Neutrophil (primary cell): Measurements from ENCODE around the gene TDO2.

ENCODE experiments used
- H3K27ac ChIP-seq: fragments of 200-600 bp; sonication (generic); 2 replicates; pipeline ENCODE4 v1.5.1; 2016; ENCODE audit warnings: mild to moderate bottlenecking, moderate library complexity
- H3K27me3 ChIP-seq: fragments of 200-600 bp; sonication (generic); 2 replicates; pipeline ENCODE4 v1.6.0; 2016; ENCODE audit warnings: mild to moderate bottlenecking
- H3K36me3 ChIP-seq: fragments of 200-600 bp; sonication (generic); 2 replicates; pipeline ENCODE4 v1.5.1; 2017
- H3K4me1 ChIP-seq, 2 experiments: fragments of 200-600 bp in 1 of 2; sonication (generic) in 1 of 2; 1 replicate in 1 of 2; 2 replicates in 1 of 2; pipeline versions ENCODE4 v1.5.1 to v1.6.1; 2013 to 2016; ENCODE audit warnings: low read depth in 1 of 2, low read length in 1 of 2, mild to moderate bottlenecking in 1 of 2, moderate library complexity in 1 of 2; ENCODE audit not compliant: control insufficient read depth in 1 of 2, insufficient read depth in 1 of 2
- H3K4me3 ChIP-seq, 2 experiments: fragments of 200-600 bp in 1 of 2; sonication (generic) in 1 of 2; 1 replicate in 1 of 2; 2 replicates in 1 of 2; pipeline ENCODE4 v1.5.1; 2013 to 2016; ENCODE audit warnings: low read depth in 1 of 2, low read length in 1 of 2, mild to moderate bottlenecking in 1 of 2, moderate library complexity in 1 of 2
- H3K9me3 ChIP-seq: fragments of 200-600 bp; sonication (generic); 2 replicates; pipeline ENCODE4 v1.5.1; 2016
- CTCF ChIP-seq: fragments of 200-600 bp; sonication (generic); IDR thresholded peaks from 2 replicates; pipeline ENCODE4 v1.5.1; 2016; ENCODE audit warnings: antibody characterized with exemption

The TDO2 gene

GRCh38 chr4:155899891-155900290 lies 3.6 kb upstream of the TDO2 start:
- Histone ChIP-seq H3K9me3 (no peaks in the 10 kb centered on the region), H3K36me3 (no peaks in the 10 kb centered on the region), H3K27ac (no peak overlapping the region), H3K27me3 (no peaks in the 10 kb centered on the region), H3K4me1 (no peaks in the 10 kb centered on the region), H3K4me3 (no peak overlapping the region)
- TF ChIP-seq CTCF: no peak

GRCh38 chr4:155900381-155900780 lies 3.1 kb upstream of the TDO2 start:
- Histone ChIP-seq H3K9me3 (no peaks in the 10 kb centered on the region), H3K4me3 (no peak overlapping the region), H3K27ac (no peak overlapping the region), H3K4me1 (no peaks in the 10 kb centered on the region), H3K27me3 (no peaks in the 10 kb centered on the region), H3K36me3 (no peaks in the 10 kb centered on the region)
- no peak for TF ChIP-seq CTCF

GRCh38 chr4:155901013-155901412 lies 2.5 kb upstream of the TDO2 start:
- no peaks in the 10 kb centered on the region for H3K36me3 ChIP-seq
- TF ChIP-seq CTCF: no peak
- H3K9me3 ChIP-seq: no peaks in the 10 kb centered on the region
- H3K27me3 ChIP-seq: no peaks in the 10 kb centered on the region
- no peak overlapping the region for H3K4me3 ChIP-seq
- H3K4me1 ChIP-seq: no peaks in the 10 kb centered on the region
- no peak overlapping the region for H3K27ac ChIP-seq

- Histone ChIP-seq H3K4me3 (no peak overlapping the region), H3K9me3 (no peaks in the 10 kb centered on the region)
These were observed 835 bp downstream of the TDO2 start for GRCh38 chr4:155904331-155904730.

GRCh38 chr4:155906554-155907247 lies 3.2 kb downstream of the TDO2 start:
- no peaks in the 10 kb centered on the region for H3K36me3 ChIP-seq
- no peaks in the 10 kb centered on the region for H3K4me1 ChIP-seq
- no peak for TF ChIP-seq CTCF
- no peaks in the 10 kb centered on the region for H3K9me3 ChIP-seq
- no peaks in the 10 kb centered on the region for H3K27me3 ChIP-seq
- no peak overlapping the region for H3K4me3 ChIP-seq
- no peak overlapping the region for H3K27ac ChIP-seq

More at GRCh38 chr4:155904331-155904730, 835 bp downstream of the TDO2 start:
- H3K27ac ChIP-seq: no peak overlapping the region
- no peak for TF ChIP-seq CTCF
- no peaks in the 10 kb centered on the region for H3K27me3 ChIP-seq
- H3K36me3 ChIP-seq: no peaks in the 10 kb centered on the region
- no peaks in the 10 kb centered on the region for H3K4me1 ChIP-seq
